Mesendoderm (in vitro differentiated cells): ENCODE measurements around the gene PFN4.
A peak's percentile ranks its signal among the peaks of the same experiment; 100 is the strongest.
"Not testable (repeated sequence)": the region's sequence is repeated elsewhere in the genome, so short reads cannot be mapped to it uniquely, and the experiment has no call there.

ENCODE experiments used
- DNase-seq: peaks from one replicate; pipeline ENCODE4 v3.0.0; 2013
- H2AK5ac ChIP-seq: 2 replicates; pipeline ENCODE4 v1.6.1; 2013; ENCODE audit warnings: low read length, inconsistent platforms
- H2BK120ac ChIP-seq: 2 replicates; pipeline ENCODE4 v1.6.1; 2013; ENCODE audit warnings: low read depth, mild to moderate bottlenecking, low read length, moderate library complexity, mixed read lengths
- H2BK15ac ChIP-seq: replicated peaks from 2 replicates; pipeline ENCODE4 v1.6.1; 2013; ENCODE audit warnings: low read depth, mild to moderate bottlenecking, moderate library complexity
- H2BK5ac ChIP-seq: 2 replicates; pipeline ENCODE4 v1.6.1; 2013; ENCODE audit warnings: low read length, inconsistent platforms
- H3K18ac ChIP-seq: 2 replicates; pipeline ENCODE4 v1.6.1; 2013; ENCODE audit warnings: mild to moderate bottlenecking, low read length, mixed read lengths
- H3K23ac ChIP-seq: one replicate; pipeline ENCODE4 v1.6.1; 2013; ENCODE audit warnings: low read length
- H3K27ac ChIP-seq: 2 replicates; pipeline ENCODE4 v1.5.1; 2013; ENCODE audit warnings: low read depth, mild to moderate bottlenecking, inconsistent platforms, low read length, moderate library complexity
- H3K27me3 ChIP-seq: 2 replicates; pipeline ENCODE4 v1.6.1; 2013; ENCODE audit warnings: low read length, control low read depth, mild to moderate bottlenecking, inconsistent platforms; ENCODE audit not compliant: insufficient read depth, poor library complexity
- H3K36me3 ChIP-seq: 2 replicates; pipeline ENCODE4 v1.6.1; 2013; ENCODE audit warnings: low read length, inconsistent platforms; ENCODE audit not compliant: control insufficient read depth, insufficient read depth
- H3K4ac ChIP-seq: one replicate; pipeline ENCODE4 v1.6.1; 2013; ENCODE audit warnings: low read depth, mild to moderate bottlenecking, low read length, moderate library complexity
- H3K4me1 ChIP-seq: 2 replicates; pipeline ENCODE4 v1.6.1; 2013; ENCODE audit warnings: low read depth, low read length, inconsistent platforms; ENCODE audit not compliant: control insufficient read depth
- H3K4me2 ChIP-seq: 2 replicates; pipeline ENCODE4 v1.6.1; 2013; ENCODE audit warnings: low read length
- H3K4me3 ChIP-seq: 2 replicates; pipeline ENCODE4 v1.5.1; 2013; ENCODE audit warnings: mild to moderate bottlenecking, low read length
- H3K56ac ChIP-seq: one replicate; pipeline ENCODE4 v1.6.1; 2013; ENCODE audit warnings: low read length
- H3K79me1 ChIP-seq: 2 replicates; pipeline ENCODE4 v1.6.1; 2013; ENCODE audit warnings: low read length, inconsistent platforms
- H3K79me2 ChIP-seq: 2 replicates; pipeline ENCODE4 v1.6.1; 2013; ENCODE audit warnings: mild to moderate bottlenecking, low read length; ENCODE audit not compliant: control insufficient read depth, insufficient read depth
- H3K9ac ChIP-seq: 2 replicates; pipeline ENCODE4 v1.6.1; 2013; ENCODE audit warnings: low read length, inconsistent platforms
- H4K5ac ChIP-seq: one replicate; pipeline ENCODE4 v1.6.1; 2013; ENCODE audit warnings: low read length
- H4K8ac ChIP-seq: one replicate; pipeline ENCODE4 v1.6.1; 2013; ENCODE audit warnings: low read depth, mild to moderate bottlenecking, control low read depth, low read length, moderate library complexity
- WGBS: extraction: QIAGEN DNeasy Blood & Tissue Kit; methylation state at CpG from one replicate; pipeline ENCODE4 v1.1.7; 2013; ENCODE audit warnings: low lambda C conversion rate, missing lambda C conversion rate; ENCODE audit not compliant: insufficient coverage; ENCODE audit errors: extremely low coverage; 5-methylcytosine and 5-hydroxymethylcytosine counted together

The PFN4 gene

GRCh38 chr2:24147364-24147763 lies 24.2 kb upstream of the PFN4 start:
- Histone ChIP-seq H2AK5ac (no peak overlapping the region), H3K9ac (no peak overlapping the region), H2BK5ac (no peak overlapping the region), H3K4me2 (no peak overlapping the region), H3K18ac (no peak overlapping the region), H3K36me3 (no peaks in the 10 kb centered on the region), H3K4me3 (no peak overlapping the region), H3K27me3 (no peaks in the 10 kb centered on the region), H3K27ac (no peak overlapping the region), H3K4ac (no peak overlapping the region), H3K56ac (no peak overlapping the region), H4K8ac (no peak overlapping the region), H3K79me2 (no peaks in the 10 kb centered on the region), H2BK120ac (no peak overlapping the region), H3K4me1 (no peaks in the 10 kb centered on the region), H2BK15ac (no peak overlapping the region), H4K5ac (no peak overlapping the region), H3K79me1 (no peaks in the 10 kb centered on the region), H3K23ac (no peak overlapping the region)
- no peak for DNase-seq

- WGBS = no CpG with 5 or more reads among the region's 5 CpGs
- not testable (repeated sequence) for H3K4ac ChIP-seq, H3K4me2 ChIP-seq, H3K56ac ChIP-seq, H4K8ac ChIP-seq, H3K27me3 ChIP-seq, H3K79me2 ChIP-seq, H3K36me3 ChIP-seq, H3K4me3 ChIP-seq, H3K9ac ChIP-seq, H3K27ac ChIP-seq, H3K23ac ChIP-seq, H3K4me1 ChIP-seq, DNase-seq, H2BK15ac ChIP-seq, H2BK120ac ChIP-seq, H2BK5ac ChIP-seq, H4K5ac ChIP-seq, H3K18ac ChIP-seq, H3K79me1 ChIP-seq, H2AK5ac ChIP-seq
Observed at GRCh38 chr2:24140305-24140704, 17.2 kb upstream of the PFN4 start.

GRCh38 chr2:24132543-24132942 lies 9.4 kb upstream of the PFN4 start:
- H3K18ac ChIP-seq = no peak overlapping the region
- no peaks in the 10 kb centered on the region for H3K36me3 ChIP-seq
- no peak overlapping the region for H2BK15ac ChIP-seq
- no peak overlapping the region for H3K56ac ChIP-seq
- H3K4me3 ChIP-seq = no peak overlapping the region
- H3K27ac ChIP-seq = no peak overlapping the region
- no peak overlapping the region for H2BK5ac ChIP-seq
- no peak for DNase-seq
- no peak overlapping the region for H2BK120ac ChIP-seq
- no peaks in the 10 kb centered on the region for H3K4me1 ChIP-seq
- H4K8ac ChIP-seq = no peak overlapping the region
- H3K23ac ChIP-seq = no peak overlapping the region
- no peak overlapping the region for H3K4me2 ChIP-seq
- H3K4ac ChIP-seq = no peak overlapping the region
- H3K79me2 ChIP-seq = no peaks in the 10 kb centered on the region
- H3K79me1 ChIP-seq = no peaks in the 10 kb centered on the region
- no CpG with 5 or more reads among the region's 3 CpGs for WGBS
- no peak overlapping the region for H3K9ac ChIP-seq
- H4K5ac ChIP-seq = no peak overlapping the region
- H3K27me3 ChIP-seq = no peaks in the 10 kb centered on the region
- H2AK5ac ChIP-seq = no peak overlapping the region

- WGBS = no CpG with 5 or more reads among the region's 1 CpG
- Histone ChIP-seq H2BK120ac (no peak overlapping the region), H3K9ac (no peak overlapping the region)
Observed at GRCh38 chr2:24125956-24126355, 2.8 kb upstream of the PFN4 start.

GRCh38 chr2:24123922-24124580 lies 917 bp upstream of the PFN4 start:
- H2BK120ac ChIP-seq = no peak overlapping the region
- no peaks in the 10 kb centered on the region for H3K27me3 ChIP-seq
- no peak overlapping the region for H2BK15ac ChIP-seq
- H3K36me3 ChIP-seq = no peaks in the 10 kb centered on the region
- no peaks in the 10 kb centered on the region for H3K4me1 ChIP-seq
- H3K27ac ChIP-seq = no peak overlapping the region
- peak overlapping the region; percentile 24 for H3K4me3 ChIP-seq
- H3K79me2 ChIP-seq = no peaks in the 10 kb centered on the region
- DNase-seq = no peak
- no CpG with 5 or more reads among the region's 9 CpGs for WGBS
- H3K4ac ChIP-seq = peak overlapping the region; percentile 39
- no peak overlapping the region for H2BK5ac ChIP-seq
- H2AK5ac ChIP-seq = no peak overlapping the region
- H4K8ac ChIP-seq = no peak overlapping the region
- H4K5ac ChIP-seq = no peak overlapping the region
- peak overlapping the region; percentile 64 for H3K9ac ChIP-seq
- no peak overlapping the region for H3K18ac ChIP-seq
- H3K4me2 ChIP-seq = peak overlapping the region; percentile 26
- peak overlapping the region; percentile 96 for H3K56ac ChIP-seq
- H3K79me1 ChIP-seq = no peaks in the 10 kb centered on the region
- H3K23ac ChIP-seq = no peak overlapping the region

More at GRCh38 chr2:24125956-24126355, 2.8 kb upstream of the PFN4 start:
- H3K27ac ChIP-seq = no peak overlapping the region
- H3K56ac ChIP-seq = no peak overlapping the region
- H4K8ac ChIP-seq = no peak overlapping the region
- H3K79me2 ChIP-seq = no peaks in the 10 kb centered on the region
- H3K4ac ChIP-seq = no peak overlapping the region
- no peaks in the 10 kb centered on the region for H3K79me1 ChIP-seq
- H3K23ac ChIP-seq = no peak overlapping the region
- no peak for DNase-seq
- no peak overlapping the region for H3K18ac ChIP-seq
- H3K27me3 ChIP-seq = no peaks in the 10 kb centered on the region
- no peak overlapping the region for H2BK5ac ChIP-seq
- H4K5ac ChIP-seq = no peak overlapping the region
- no peak overlapping the region for H3K4me2 ChIP-seq
- no peaks in the 10 kb centered on the region for H3K36me3 ChIP-seq
- no peak overlapping the region for H2AK5ac ChIP-seq
- no peaks in the 10 kb centered on the region for H3K4me1 ChIP-seq
- no peak overlapping the region for H3K4me3 ChIP-seq
- no peak overlapping the region for H2BK15ac ChIP-seq
